Measurements from ENCODE around the gene RCHY1. TPM values are rescaled to one million over a fixed set of nuclear protein-coding genes. Genes with fewer than 3 reads are reported as not detected.

The RCHY1 gene
- total RNA-seq (33.1 and 34.5 TPM in 2 replicates), polyA plus RNA-seq (41.9 and 49.3 TPM in 2 replicates), polyA minus RNA-seq (ENCODE audit: low replicate concordance) (2.1 and 4.6 TPM in 2 replicates)
- 22.4 and 24.8 TPM in 2 replicates for polyA plus RNA-seq (2012)

DNA sequence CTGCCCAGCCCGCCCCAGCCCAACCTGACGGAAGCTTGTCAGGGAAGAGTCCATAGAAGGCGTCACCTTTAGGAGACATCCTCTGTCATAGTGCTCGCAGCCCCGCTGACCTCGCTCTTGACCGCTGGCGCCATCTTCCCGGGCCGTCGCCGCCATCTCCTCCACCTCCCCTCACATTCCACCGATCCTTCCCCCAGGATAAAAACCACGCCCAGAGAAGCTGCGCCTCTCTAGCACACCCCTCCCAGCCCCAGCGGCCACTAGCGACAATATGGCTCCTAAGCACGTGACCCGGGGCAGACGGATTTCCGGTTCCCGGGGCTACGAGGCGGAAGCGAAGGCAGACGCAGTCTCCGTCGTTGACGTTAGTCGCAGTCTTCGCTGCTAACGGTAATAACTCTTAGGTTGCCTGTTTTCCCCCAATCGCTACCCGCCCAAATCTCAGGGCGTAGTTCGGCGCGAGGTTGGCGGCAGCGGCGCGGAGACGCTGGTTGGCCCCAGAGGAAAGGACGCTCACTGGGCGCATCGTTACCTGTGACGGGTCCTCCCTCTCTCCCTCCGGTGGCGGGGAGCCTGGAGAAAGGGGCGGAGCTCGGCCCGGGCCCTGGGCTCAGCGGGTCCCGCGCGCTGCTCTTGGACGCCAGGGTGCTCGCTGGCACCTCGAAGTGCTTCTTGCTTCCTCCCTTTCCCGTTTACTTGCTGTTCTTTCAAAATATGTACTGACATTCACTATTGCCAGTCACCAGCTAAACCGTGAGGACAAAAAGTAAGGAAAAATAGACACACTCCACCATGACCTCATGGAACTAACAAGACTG, at the start of gene RCHY1, which contains the start of gene THAP6:
RCHY1 (minus strand) TSS at position 273 of the 818 bp plus-strand sequence; CDS start at position 156, 117 bp downstream.
THAP6 (plus strand) TSS at position 343 of the 818 bp plus-strand sequence. CDS start 980 bp downstream, outside the sequence.
- Histone ChIP-seq H2AFZ (ENCODE audit: low read length) (peak within 1 kb of the TSS; percentile 99), H3K27me3 (ENCODE audit: control insufficient read depth, insufficient read depth, low read length) (no peaks in the 10 kb centered on the region), H3K36me3 (ENCODE audit: control insufficient read depth, insufficient read depth, low read length) (peaks cover 6% of the 10 kb centered on the region), H3K9ac (ENCODE audit: insufficient read depth, low read length) (peak within 1 kb of the TSS; percentile 96), H3K4me3 (replicated peaks in 1 of 4; ENCODE audit: control extremely low read depth in 1 of 4, insufficient read depth in 1 of 4, low read depth in 3 of 4, low read length in 4 of 4) (peak within 1 kb of the TSS; percentile 83 to 97 (median 86)), H3K9me3 (ENCODE audit: control insufficient read depth, insufficient read depth, low read depth, low read length) (no peaks in the 10 kb centered on the region), H3K79me2 (ENCODE audit: control insufficient read depth, insufficient read depth, low read length) (peaks cover 46% of the 10 kb centered on the region), H3K4me2 (ENCODE audit: extremely low read depth, insufficient read depth, low read length) (peak within 1 kb of the TSS; percentile 87), H3K27ac (ENCODE audit: insufficient read depth, low read length) (peak within 1 kb of the TSS; percentile 97), H3K4me1 (ENCODE audit: control insufficient read depth, extremely low read depth, insufficient read depth, low read length) (peaks cover 3% of the 10 kb centered on the region), H4K20me1 (ENCODE audit: control insufficient read depth, extremely low read depth, insufficient read depth, low read length) (no peaks in the 10 kb centered on the region)
- TF ChIP-seq EZH2 (IDR thresholded peaks at IDR 0.05; ENCODE audit: low read length, missing control alignments) = no peak
- TF ChIP-seq, protein P1, sequence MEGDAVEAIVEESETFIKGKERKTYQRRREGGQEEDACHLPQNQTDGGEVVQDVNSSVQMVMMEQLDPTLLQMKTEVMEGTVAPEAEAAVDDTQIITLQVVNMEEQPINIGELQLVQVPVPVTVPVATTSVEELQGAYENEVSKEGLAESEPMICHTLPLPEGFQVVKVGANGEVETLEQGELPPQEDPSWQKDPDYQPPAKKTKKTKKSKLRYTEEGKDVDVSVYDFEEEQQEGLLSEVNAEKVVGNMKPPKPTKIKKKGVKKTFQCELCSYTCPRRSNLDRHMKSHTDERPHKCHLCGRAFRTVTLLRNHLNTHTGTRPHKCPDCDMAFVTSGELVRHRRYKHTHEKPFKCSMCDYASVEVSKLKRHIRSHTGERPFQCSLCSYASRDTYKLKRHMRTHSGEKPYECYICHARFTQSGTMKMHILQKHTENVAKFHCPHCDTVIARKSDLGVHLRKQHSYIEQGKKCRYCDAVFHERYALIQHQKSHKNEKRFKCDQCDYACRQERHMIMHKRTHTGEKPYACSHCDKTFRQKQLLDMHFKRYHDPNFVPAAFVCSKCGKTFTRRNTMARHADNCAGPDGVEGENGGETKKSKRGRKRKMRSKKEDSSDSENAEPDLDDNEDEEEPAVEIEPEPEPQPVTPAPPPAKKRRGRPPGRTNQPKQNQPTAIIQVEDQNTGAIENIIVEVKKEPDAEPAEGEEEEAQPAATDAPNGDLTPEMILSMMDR (conservative IDR thresholded peaks at IDR 0.05 in 1 of 2, IDR thresholded peaks at IDR 0.05 in 1 of 2; ENCODE audit: low read depth in 1 of 2, low read length in 2 of 2) = no peak
- DNase-seq (ENCODE audit: low read depth in 2 of 2) = peak; percentile 94 to 95

- no peaks in the 10 kb centered on the region for H3K27me3 ChIP-seq (ENCODE audit: control insufficient read depth, insufficient read depth, low read length)
- no peak overlapping the region for H2AFZ ChIP-seq (ENCODE audit: low read length)
- no peaks in the 10 kb centered on the region for H3K36me3 ChIP-seq (ENCODE audit: control insufficient read depth, insufficient read depth, low read length)
- TF ChIP-seq, protein P1 (conservative IDR thresholded peaks at IDR 0.05 in 1 of 2, IDR thresholded peaks at IDR 0.05 in 1 of 2; ENCODE audit: low read depth in 1 of 2, low read length in 2 of 2) = no peak
- no peak for TF ChIP-seq EZH2 (IDR thresholded peaks at IDR 0.05; ENCODE audit: low read length, missing control alignments)
- peak in 1 of 2 donors; percentile 56 for DNase-seq (ENCODE audit: low read depth in 2 of 2)
- H3K4me3 ChIP-seq (replicated peaks in 1 of 4; ENCODE audit: control extremely low read depth in 1 of 4, insufficient read depth in 1 of 4, low read depth in 3 of 4, low read length in 4 of 4) = no peak overlapping the region
- H3K9me3 ChIP-seq (ENCODE audit: control insufficient read depth, insufficient read depth, low read depth, low read length) = no peaks in the 10 kb centered on the region
- H4K20me1 ChIP-seq (ENCODE audit: control insufficient read depth, extremely low read depth, insufficient read depth, low read length) = no peaks in the 10 kb centered on the region
- H3K4me1 ChIP-seq (ENCODE audit: control insufficient read depth, extremely low read depth, insufficient read depth, low read length) = no peaks in the 10 kb centered on the region
- H3K9ac ChIP-seq (ENCODE audit: insufficient read depth, low read length) = no peak overlapping the region
- no peak overlapping the region for H3K4me2 ChIP-seq (ENCODE audit: extremely low read depth, insufficient read depth, low read length)
- H3K79me2 ChIP-seq (ENCODE audit: control insufficient read depth, insufficient read depth, low read length) = no peaks in the 10 kb centered on the region
- H3K27ac ChIP-seq (ENCODE audit: insufficient read depth, low read length) = no peak overlapping the region
These were observed 47.6 kb upstream of the RCHY1 start for GRCh38 chr4:75561789-75562188.

DNA sequence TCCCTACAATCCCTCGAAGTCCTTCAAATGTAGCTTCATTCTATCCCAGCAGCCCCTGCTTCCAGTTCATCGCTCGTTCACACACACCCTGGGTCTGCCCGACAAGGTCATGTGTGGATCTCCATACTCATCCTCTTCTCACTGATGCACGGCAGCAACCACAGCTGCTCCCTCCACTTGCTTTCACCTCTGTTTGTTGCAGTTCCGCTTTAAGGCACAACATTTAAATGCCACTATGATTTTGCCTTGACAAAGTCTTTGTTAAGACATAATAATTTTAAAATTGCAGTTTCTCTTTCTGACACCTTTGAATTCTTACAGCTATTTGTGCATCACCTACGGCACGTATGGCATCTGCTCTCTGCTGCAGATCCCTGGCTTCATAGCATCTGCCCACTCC, 43.5 kb upstream of the RCHY1 start:
- no peaks in the 10 kb centered on the region for H3K36me3 ChIP-seq (ENCODE audit: control insufficient read depth, insufficient read depth, low read length)
- H3K4me1 ChIP-seq (ENCODE audit: control insufficient read depth, extremely low read depth, insufficient read depth, low read length) = no peaks in the 10 kb centered on the region
- no peak for DNase-seq (ENCODE audit: low read depth in 2 of 2)
- no peak overlapping the region for H3K4me3 ChIP-seq (replicated peaks in 1 of 4; ENCODE audit: control extremely low read depth in 1 of 4, insufficient read depth in 1 of 4, low read depth in 3 of 4, low read length in 4 of 4)
- no peaks in the 10 kb centered on the region for H3K27me3 ChIP-seq (ENCODE audit: control insufficient read depth, insufficient read depth, low read length)
- H2AFZ ChIP-seq (ENCODE audit: low read length) = no peak overlapping the region
- TF ChIP-seq, protein P1 (conservative IDR thresholded peaks at IDR 0.05 in 1 of 2, IDR thresholded peaks at IDR 0.05 in 1 of 2; ENCODE audit: low read depth in 1 of 2, low read length in 2 of 2) = no peak
- TF ChIP-seq EZH2 (IDR thresholded peaks at IDR 0.05; ENCODE audit: low read length, missing control alignments) = no peak
- H3K27ac ChIP-seq (ENCODE audit: insufficient read depth, low read length) = no peak overlapping the region
- no peaks in the 10 kb centered on the region for H3K79me2 ChIP-seq (ENCODE audit: control insufficient read depth, insufficient read depth, low read length)
- H3K4me2 ChIP-seq (ENCODE audit: extremely low read depth, insufficient read depth, low read length) = no peak overlapping the region
- H4K20me1 ChIP-seq (ENCODE audit: control insufficient read depth, extremely low read depth, insufficient read depth, low read length) = no peaks in the 10 kb centered on the region
- no peaks in the 10 kb centered on the region for H3K9me3 ChIP-seq (ENCODE audit: control insufficient read depth, insufficient read depth, low read depth, low read length)
- no peak overlapping the region for H3K9ac ChIP-seq (ENCODE audit: insufficient read depth, low read length)
